Measurements from ENCODE around the gene ENKUR. TPM values are rescaled to one million over a fixed set of nuclear protein-coding genes. Genes with fewer than 3 reads are reported as not detected.

The ENKUR gene
- total and polyA plus RNA-seq, 4 donors = 0.08 to 0.15 (median 0.13) TPM

- Histone ChIP-seq H3K27me3 (ENCODE audit: control insufficient read depth in 4 of 4, insufficient read depth in 4 of 4, low read length in 3 of 4) (no peaks in the 10 kb centered on the region), H3K9me3 (ENCODE audit: control insufficient read depth in 4 of 4, low read length in 3 of 4) (no peaks in the 10 kb centered on the region), H3K4me1 (ENCODE audit: control insufficient read depth in 4 of 4, insufficient read depth in 4 of 4, low read length in 3 of 4) (peaks cover 0 to 11% (median 6%) of the 10 kb centered on the region in 4 donors), H3K4me3 (ENCODE audit: low read depth in 1 of 3, low read length in 3 of 3) (no peak overlapping the region), H3K36me3 (ENCODE audit: control insufficient read depth in 4 of 4, insufficient read depth in 3 of 4, low read depth in 1 of 4, low read length in 3 of 4) (no peaks in the 10 kb centered on the region), H3K9ac (ENCODE audit: low read depth in 1 of 2, low read length in 2 of 2) (no peak overlapping the region), H3K27ac (ENCODE audit: low read depth in 1 of 2, low read length in 2 of 2) (no peak overlapping the region)
- TF ChIP-seq MAX (IDR thresholded peaks at IDR 0.05) = no peak
- TF ChIP-seq FOXA1 (IDR thresholded peaks at IDR 0.05) = no peak
- no peak for TF ChIP-seq REST (IDR thresholded peaks at IDR 0.05)
- no peak for TF ChIP-seq ZBTB33 (IDR thresholded peaks at IDR 0.05)
- TF ChIP-seq YY1 (IDR thresholded peaks at IDR 0.05) = no peak
- TF ChIP-seq TAF1 (conservative IDR thresholded peaks at IDR 0.05) = no peak
- no peak for TF ChIP-seq NR2F2 (IDR thresholded peaks at IDR 0.05)
- no peak for TF ChIP-seq CTCF (IDR thresholded peaks at IDR 0.05; ENCODE audit: low read depth, low read length, missing input control)
- no peak for TF ChIP-seq FOXA2 (IDR thresholded peaks at IDR 0.05)
- TF ChIP-seq SP1 (IDR thresholded peaks at IDR 0.05) = no peak
- no peak for TF ChIP-seq ATF3 (IDR thresholded peaks at IDR 0.05)
- no peak for TF ChIP-seq RAD21 (IDR thresholded peaks at IDR 0.05)
- TF ChIP-seq GABPA (IDR thresholded peaks at IDR 0.05 in 1 of 2, conservative IDR thresholded peaks at IDR 0.05 in 1 of 2) = no peak
- no peak for TF ChIP-seq RXRA (IDR thresholded peaks at IDR 0.05)
- no peak for TF ChIP-seq HNF4A (conservative IDR thresholded peaks at IDR 0.05)
- no peak for TF ChIP-seq JUND (IDR thresholded peaks at IDR 0.05)
- no peak for DNase-seq (ENCODE audit: low spot score)
- 92% methylated on average over 11 of the region's 11 CpGs for WGBS
These were observed 62.3 kb downstream of the ENKUR start for GRCh38 chr10:24953675-24954074.

All from liver (tissue), 9 donors.